ENCODE data around the gene AQP9. TPM values are rescaled to one million over a fixed set of nuclear protein-coding genes. Genes with fewer than 3 reads are reported as not detected.

Gene AQP9
- total and polyA plus RNA-seq, 2 experiments from 2014 or later: 0.57 to 0.60 TPM

DNA sequence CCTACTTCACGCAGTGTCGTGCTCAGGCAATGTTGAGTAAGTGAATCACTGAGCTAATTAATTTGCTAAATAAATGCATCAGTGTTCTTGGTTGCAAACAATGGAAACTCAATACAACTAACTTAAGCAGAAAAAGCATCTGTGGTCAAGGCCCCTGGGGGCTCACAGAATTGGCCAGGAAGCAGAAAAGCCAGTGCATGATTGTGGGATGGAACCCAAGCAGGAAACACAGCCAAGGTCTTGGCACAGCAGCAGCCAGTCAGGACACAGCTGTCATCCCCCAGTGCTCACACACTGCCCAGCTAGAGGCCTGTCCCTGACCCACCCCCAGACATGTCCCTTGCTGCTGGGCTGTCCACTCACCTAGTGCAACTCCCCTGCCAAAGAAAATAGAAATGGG, 85.9 kb downstream of the AQP9 start:
- Histone ChIP-seq H3K36me3 (replicated peaks; ENCODE audit: insufficient read depth, low read depth) (no peaks in the 10 kb centered on the region), H3K27ac (no peak overlapping the region), H3K9me3 (ENCODE audit: low read depth) (no peaks in the 10 kb centered on the region), H3K4me1 (ENCODE audit: insufficient read depth) (peaks cover 8% of the 10 kb centered on the region), H3K4me2 (no peak overlapping the region), H3K27me3 (no peaks in the 10 kb centered on the region), H3K4me3 (no peak overlapping the region), H4K20me1 (ENCODE audit: insufficient read depth, poor library complexity, severe bottlenecking) (no peaks in the 10 kb centered on the region), H3K79me2 (no peaks in the 10 kb centered on the region), H3K9me2 (replicated peaks; ENCODE audit: insufficient read depth) (no peaks in the 10 kb centered on the region), H2AFZ (no peak overlapping the region)
- DNase-seq (ENCODE audit: low spot score): no peak
- 80% methylated on average over 2 of the region's 2 CpGs for WGBS (ENCODE audit: low lambda C conversion rate, missing lambda C conversion rate)
- TF ChIP-seq, protein P1, sequence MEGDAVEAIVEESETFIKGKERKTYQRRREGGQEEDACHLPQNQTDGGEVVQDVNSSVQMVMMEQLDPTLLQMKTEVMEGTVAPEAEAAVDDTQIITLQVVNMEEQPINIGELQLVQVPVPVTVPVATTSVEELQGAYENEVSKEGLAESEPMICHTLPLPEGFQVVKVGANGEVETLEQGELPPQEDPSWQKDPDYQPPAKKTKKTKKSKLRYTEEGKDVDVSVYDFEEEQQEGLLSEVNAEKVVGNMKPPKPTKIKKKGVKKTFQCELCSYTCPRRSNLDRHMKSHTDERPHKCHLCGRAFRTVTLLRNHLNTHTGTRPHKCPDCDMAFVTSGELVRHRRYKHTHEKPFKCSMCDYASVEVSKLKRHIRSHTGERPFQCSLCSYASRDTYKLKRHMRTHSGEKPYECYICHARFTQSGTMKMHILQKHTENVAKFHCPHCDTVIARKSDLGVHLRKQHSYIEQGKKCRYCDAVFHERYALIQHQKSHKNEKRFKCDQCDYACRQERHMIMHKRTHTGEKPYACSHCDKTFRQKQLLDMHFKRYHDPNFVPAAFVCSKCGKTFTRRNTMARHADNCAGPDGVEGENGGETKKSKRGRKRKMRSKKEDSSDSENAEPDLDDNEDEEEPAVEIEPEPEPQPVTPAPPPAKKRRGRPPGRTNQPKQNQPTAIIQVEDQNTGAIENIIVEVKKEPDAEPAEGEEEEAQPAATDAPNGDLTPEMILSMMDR (IDR thresholded peaks at IDR 0.05; ENCODE audit: poor library complexity): no peak
- TF ChIP-seq EZH2 (IDR thresholded peaks at IDR 0.05; ENCODE audit: borderline replicate concordance) (no peak), EZH2phosphoT487 (IDR thresholded peaks at IDR 0.05; ENCODE audit: low read depth, severe bottlenecking, unreplicated experiment) (no peak)

DNA sequence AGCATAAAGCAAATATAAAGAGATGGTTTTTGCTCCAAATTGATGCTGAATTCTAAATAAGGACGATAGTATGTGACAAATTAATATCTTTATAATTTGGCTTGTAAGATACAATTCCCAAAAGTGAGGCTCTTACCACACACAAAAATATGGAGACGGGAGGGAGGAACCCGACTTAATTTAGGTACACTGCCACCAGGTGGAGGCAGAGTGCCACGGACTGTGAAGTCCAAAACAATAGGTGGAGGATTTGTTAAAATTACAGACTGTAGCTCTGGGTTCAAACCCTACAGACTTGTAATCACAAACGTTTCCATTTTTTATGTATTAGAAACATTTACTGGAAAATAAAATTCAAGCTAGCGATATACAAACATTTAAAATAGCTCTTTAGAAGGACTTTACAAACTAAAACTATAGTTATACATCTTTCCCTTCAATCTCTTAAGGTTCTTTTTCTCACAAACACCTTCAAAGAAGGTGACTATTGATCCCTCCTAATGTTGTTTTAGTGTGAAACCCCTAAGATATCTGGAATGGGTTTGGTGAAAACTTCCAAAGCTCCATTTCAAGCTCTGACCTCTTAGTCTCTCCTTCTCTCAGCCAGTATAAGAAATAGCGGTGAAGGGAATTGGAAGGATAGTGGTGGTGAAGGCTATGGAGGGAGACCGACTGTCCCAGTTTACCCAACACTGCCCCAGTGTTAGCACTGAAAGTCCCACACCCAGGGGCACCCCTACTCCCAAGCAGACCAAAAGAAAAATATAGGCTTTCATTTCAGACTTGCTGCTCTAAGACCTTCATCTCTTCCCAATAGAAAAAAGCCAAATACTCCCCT, 89.7 kb downstream of the AQP9 start:
- WGBS (ENCODE audit: low lambda C conversion rate, missing lambda C conversion rate): 38% methylated on average over 8 of the region's 8 CpGs
- Histone ChIP-seq H3K27me3 (no peaks in the 10 kb centered on the region), H3K27ac (no peak overlapping the region), H2AFZ (no peak overlapping the region), H3K9me2 (replicated peaks; ENCODE audit: insufficient read depth) (no peaks in the 10 kb centered on the region), H4K20me1 (ENCODE audit: insufficient read depth, poor library complexity, severe bottlenecking) (no peaks in the 10 kb centered on the region), H3K36me3 (replicated peaks; ENCODE audit: insufficient read depth, low read depth) (no peaks in the 10 kb centered on the region), H3K4me1 (ENCODE audit: insufficient read depth) (peaks cover 16% of the 10 kb centered on the region), H3K4me2 (no peak overlapping the region), H3K79me2 (no peaks in the 10 kb centered on the region), H3K4me3 (no peak overlapping the region), H3K9me3 (ENCODE audit: low read depth) (no peaks in the 10 kb centered on the region)
- TF ChIP-seq, protein P1 (IDR thresholded peaks at IDR 0.05; ENCODE audit: poor library complexity): peak; percentile 77
- TF ChIP-seq EZH2phosphoT487 (IDR thresholded peaks at IDR 0.05; ENCODE audit: low read depth, severe bottlenecking, unreplicated experiment) (no peak), EZH2 (IDR thresholded peaks at IDR 0.05; ENCODE audit: borderline replicate concordance) (no peak)
- peak; percentile 83 for DNase-seq (ENCODE audit: low spot score)

DNA sequence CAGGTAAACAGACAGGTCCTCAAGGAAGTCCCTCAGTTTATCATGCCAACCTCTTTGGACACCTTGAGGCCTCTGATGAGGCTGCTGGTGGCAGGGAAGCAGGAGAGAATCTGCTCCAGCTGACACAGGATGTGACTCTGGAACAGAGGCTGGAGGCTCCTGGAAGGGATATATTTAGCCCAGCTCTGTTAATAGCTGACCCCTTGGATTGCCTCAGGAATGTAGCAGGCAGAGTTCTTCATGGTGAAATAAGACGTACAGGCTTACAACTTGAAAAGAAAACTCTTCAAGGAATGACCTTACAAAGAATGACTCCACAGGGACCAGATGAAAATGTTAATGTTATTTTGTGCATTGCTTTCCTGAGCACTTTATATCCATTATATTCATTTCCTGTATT, 90.5 kb downstream of the AQP9 start:
- 33% methylated on average over 1 of the region's 1 CpG for WGBS (ENCODE audit: low lambda C conversion rate, missing lambda C conversion rate)
- Histone ChIP-seq H3K4me3 (no peak overlapping the region), H4K20me1 (ENCODE audit: insufficient read depth, poor library complexity, severe bottlenecking) (no peaks in the 10 kb centered on the region), H3K9me3 (ENCODE audit: low read depth) (no peaks in the 10 kb centered on the region), H3K27ac (peak overlapping the region; percentile 14), H3K36me3 (replicated peaks; ENCODE audit: insufficient read depth, low read depth) (no peaks in the 10 kb centered on the region), H3K9me2 (replicated peaks; ENCODE audit: insufficient read depth) (no peaks in the 10 kb centered on the region), H3K4me2 (peak overlapping the region; percentile 58), H3K4me1 (ENCODE audit: insufficient read depth) (peaks cover 16% of the 10 kb centered on the region), H3K79me2 (no peaks in the 10 kb centered on the region), H2AFZ (no peak overlapping the region), H3K27me3 (no peaks in the 10 kb centered on the region)
- DNase-seq (ENCODE audit: low spot score): peak; percentile 27
- no peak for TF ChIP-seq EZH2 (IDR thresholded peaks at IDR 0.05; ENCODE audit: borderline replicate concordance)

GRCh38 chr15:58229297-58229768, 91.2 kb downstream of the AQP9 start:
- H3K27ac ChIP-seq: no peak overlapping the region
- H3K79me2 ChIP-seq: no peaks in the 10 kb centered on the region
- no peaks in the 10 kb centered on the region for H3K36me3 ChIP-seq (replicated peaks; ENCODE audit: insufficient read depth, low read depth)
- peaks cover 16% of the 10 kb centered on the region for H3K4me1 ChIP-seq (ENCODE audit: insufficient read depth)
- peak overlapping the region; percentile 33 for H2AFZ ChIP-seq
- WGBS (ENCODE audit: low lambda C conversion rate, missing lambda C conversion rate): 22% methylated on average over 8 of the region's 8 CpGs
- no peaks in the 10 kb centered on the region for H3K9me3 ChIP-seq (ENCODE audit: low read depth)
- no peak for DNase-seq (ENCODE audit: low spot score)
- H3K4me3 ChIP-seq: no peak overlapping the region
- H3K27me3 ChIP-seq: no peaks in the 10 kb centered on the region
- peak overlapping the region; percentile 58 for H3K4me2 ChIP-seq
- no peaks in the 10 kb centered on the region for H4K20me1 ChIP-seq (ENCODE audit: insufficient read depth, poor library complexity, severe bottlenecking)
- H3K9me2 ChIP-seq (replicated peaks; ENCODE audit: insufficient read depth): no peaks in the 10 kb centered on the region
- TF ChIP-seq EZH2phosphoT487 (IDR thresholded peaks at IDR 0.05; ENCODE audit: low read depth, severe bottlenecking, unreplicated experiment): no peak
- TF ChIP-seq EZH2 (IDR thresholded peaks at IDR 0.05; ENCODE audit: borderline replicate concordance): no peak
- TF ChIP-seq, protein P1 (IDR thresholded peaks at IDR 0.05; ENCODE audit: poor library complexity): no peak

All from hepatocyte (in vitro differentiated cells).